Kidney epithelial cell (primary cell): ENCODE results near the gene MYCBP2. TPM values are rescaled to one million over a fixed set of nuclear protein-coding genes. Genes with fewer than 3 reads are reported as not detected.

Experiments used
- DNase-seq: peaks from one replicate; pipeline ENCODE4 v3.0.0-alpha.2; 2010; ENCODE audit warnings: low read depth
- H3K27me3 ChIP-seq: 2 replicates; pipeline ENCODE4 v1.6.0; 2011; ENCODE audit warnings: low read length; ENCODE audit not compliant: control insufficient read depth, insufficient read depth
- H3K36me3 ChIP-seq: 2 replicates; pipeline ENCODE4 v1.5.1; 2011; ENCODE audit warnings: low read length; ENCODE audit not compliant: control insufficient read depth, insufficient read depth
- H3K4me3 ChIP-seq: 2 replicates; pipeline ENCODE4 v1.5.1; 2011; ENCODE audit warnings: low read depth, mild to moderate bottlenecking, control low read depth, low read length
- total RNA-seq: library from RNA; depleted of rRNA; stranded (reverse); fragments of >200 nt; gene quantifications from 2 replicates; pipeline ENCODE4 v1.2.3, GENCODE V29; 2015
- TF ChIP-seq, protein P1 (sequence below): IDR thresholded peaks from 2 replicates; pipeline ENCODE4 v1.5.1; 2011; ENCODE audit warnings: mild to moderate bottlenecking, moderate library complexity, low read length, control low read depth, inconsistent platforms; ENCODE audit not compliant: insufficient read depth, poor library complexity, severe bottlenecking

Gene MYCBP2
- total RNA-seq, 1 donor from 2014 or later: 46.3 TPM

DNA sequence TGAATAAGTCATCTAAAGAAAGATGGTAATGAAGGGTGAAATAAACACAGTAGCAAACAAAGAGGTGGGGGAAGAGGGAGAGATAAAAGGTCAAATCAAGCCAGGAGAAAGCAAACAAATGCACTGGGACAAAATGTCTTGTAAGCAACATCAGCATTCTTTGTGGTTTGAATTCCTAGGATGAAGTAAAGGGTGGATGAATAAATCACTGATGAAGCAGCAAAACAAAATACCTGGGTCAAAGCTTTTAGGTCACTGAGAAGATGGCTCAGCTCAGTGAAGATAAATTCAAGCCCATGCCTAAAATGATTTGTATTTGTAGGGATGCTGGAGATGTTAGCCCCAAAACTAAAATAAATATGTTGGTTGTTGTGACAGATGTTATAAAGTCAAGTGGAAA is 213.4 kb downstream of the MYCBP2 start:
- no peak overlapping the region for H3K4me3 ChIP-seq
- DNase-seq: no peak
- no peaks in the 10 kb centered on the region for H3K27me3 ChIP-seq
- TF ChIP-seq, protein P1, sequence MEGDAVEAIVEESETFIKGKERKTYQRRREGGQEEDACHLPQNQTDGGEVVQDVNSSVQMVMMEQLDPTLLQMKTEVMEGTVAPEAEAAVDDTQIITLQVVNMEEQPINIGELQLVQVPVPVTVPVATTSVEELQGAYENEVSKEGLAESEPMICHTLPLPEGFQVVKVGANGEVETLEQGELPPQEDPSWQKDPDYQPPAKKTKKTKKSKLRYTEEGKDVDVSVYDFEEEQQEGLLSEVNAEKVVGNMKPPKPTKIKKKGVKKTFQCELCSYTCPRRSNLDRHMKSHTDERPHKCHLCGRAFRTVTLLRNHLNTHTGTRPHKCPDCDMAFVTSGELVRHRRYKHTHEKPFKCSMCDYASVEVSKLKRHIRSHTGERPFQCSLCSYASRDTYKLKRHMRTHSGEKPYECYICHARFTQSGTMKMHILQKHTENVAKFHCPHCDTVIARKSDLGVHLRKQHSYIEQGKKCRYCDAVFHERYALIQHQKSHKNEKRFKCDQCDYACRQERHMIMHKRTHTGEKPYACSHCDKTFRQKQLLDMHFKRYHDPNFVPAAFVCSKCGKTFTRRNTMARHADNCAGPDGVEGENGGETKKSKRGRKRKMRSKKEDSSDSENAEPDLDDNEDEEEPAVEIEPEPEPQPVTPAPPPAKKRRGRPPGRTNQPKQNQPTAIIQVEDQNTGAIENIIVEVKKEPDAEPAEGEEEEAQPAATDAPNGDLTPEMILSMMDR: no peak
- H3K36me3 ChIP-seq: no peaks in the 10 kb centered on the region

DNA sequence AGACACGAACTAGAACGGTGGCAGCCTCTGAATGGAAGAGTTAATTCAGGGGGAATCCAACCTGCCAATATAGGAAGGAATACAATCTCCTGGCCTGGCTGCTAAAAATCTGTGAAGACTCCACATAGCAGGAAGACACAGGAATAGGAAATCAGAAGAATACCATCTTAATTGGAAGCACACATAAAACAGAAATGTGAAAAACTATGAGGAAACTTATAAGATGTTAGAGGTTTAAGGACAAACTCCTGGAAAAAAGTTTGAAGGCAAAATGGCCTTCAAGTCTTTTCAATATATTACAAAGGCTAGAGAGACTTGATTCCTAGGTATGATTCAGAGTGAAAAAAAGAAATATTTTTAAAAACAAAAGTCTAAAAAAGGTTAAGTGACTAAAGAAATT is 221.8 kb downstream of the MYCBP2 start:
- Histone ChIP-seq H3K4me3 (no peak overlapping the region), H3K27me3 (no peaks in the 10 kb centered on the region), H3K36me3 (no peaks in the 10 kb centered on the region)
- TF ChIP-seq, protein P1: no peak
- no peak for DNase-seq

- Histone ChIP-seq H3K27me3 (no peaks in the 10 kb centered on the region), H3K36me3 (no peaks in the 10 kb centered on the region), H3K4me3 (no peak overlapping the region)
- TF ChIP-seq, protein P1: no peak
- DNase-seq: no peak
These were observed 227.5 kb downstream of the MYCBP2 start for GRCh38 chr13:77099415-77099814.

DNA sequence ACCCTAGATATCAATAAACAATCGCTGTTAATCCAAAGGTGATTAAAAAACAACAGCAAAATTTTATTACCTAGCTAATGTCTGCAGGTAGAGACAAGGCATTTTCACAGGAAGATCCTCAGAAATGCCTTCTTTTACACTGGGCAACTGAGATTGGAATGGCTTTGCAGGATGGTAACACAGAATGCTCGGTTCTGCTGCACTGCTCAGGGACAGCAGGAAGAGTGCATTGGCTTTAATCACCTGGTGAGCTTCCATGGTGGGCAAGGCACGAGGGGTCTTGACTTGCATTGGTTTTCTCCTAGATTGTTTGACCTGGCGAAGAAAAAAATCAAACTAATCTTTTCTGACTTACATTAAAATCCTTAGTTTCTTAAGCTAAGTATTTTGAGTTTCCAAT is 231.6 kb downstream of the MYCBP2 start:
- TF ChIP-seq, protein P1: no peak
- H3K36me3 ChIP-seq: no peaks in the 10 kb centered on the region
- H3K4me3 ChIP-seq: no peak overlapping the region
- no peak for DNase-seq
- H3K27me3 ChIP-seq: no peaks in the 10 kb centered on the region

DNA sequence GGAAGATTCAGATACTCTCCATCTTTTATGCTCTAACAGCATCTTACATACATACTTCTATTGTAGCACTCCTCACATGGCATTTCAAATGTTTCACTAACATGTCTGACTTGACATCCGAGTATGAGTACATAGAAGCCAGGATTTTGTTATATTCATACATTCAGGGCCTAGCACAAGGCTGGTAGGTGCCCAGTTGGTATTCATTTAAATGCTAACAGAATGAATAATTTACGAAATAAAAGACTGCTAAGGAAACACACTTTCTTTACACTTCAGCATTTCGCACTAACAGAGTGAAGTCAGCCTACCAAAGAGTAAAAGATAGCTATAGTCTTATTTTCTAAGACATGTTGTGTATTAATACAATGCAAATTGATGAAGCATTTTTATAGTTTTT is 232.1 kb downstream of the MYCBP2 start:
- DNase-seq: no peak
- Histone ChIP-seq H3K4me3 (no peak overlapping the region), H3K36me3 (no peaks in the 10 kb centered on the region), H3K27me3 (no peaks in the 10 kb centered on the region)
- TF ChIP-seq, protein P1: no peak

DNA sequence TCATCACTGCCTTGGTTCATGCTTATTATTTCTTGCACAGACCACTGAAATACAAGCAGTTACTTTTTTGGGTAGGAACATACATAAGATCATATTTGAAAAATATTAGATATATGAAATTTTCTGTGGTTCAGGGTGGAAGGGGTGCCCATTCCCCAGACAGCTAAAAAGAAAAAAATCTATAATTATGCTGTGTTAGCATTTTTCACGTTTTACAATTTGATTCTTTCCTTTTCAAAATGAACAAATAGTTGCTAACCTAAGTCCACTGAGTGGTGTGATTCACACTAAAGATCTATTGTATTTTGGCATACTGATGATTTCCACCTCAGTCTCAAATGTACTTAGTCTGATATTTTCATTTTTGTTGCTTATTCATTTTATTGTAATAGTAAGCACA is 233.2 kb downstream of the MYCBP2 start:
- H3K36me3 ChIP-seq: no peaks in the 10 kb centered on the region
- TF ChIP-seq, protein P1: no peak

More for the DNA sequence above, 233.2 kb downstream of the MYCBP2 start:
- DNase-seq: no peak
- no peak overlapping the region for H3K4me3 ChIP-seq
- no peaks in the 10 kb centered on the region for H3K27me3 ChIP-seq
